Thyroid gland (tissue), 4 donors: ENCODE measurements around the gene TRANK1. TPM values are rescaled to one million over a fixed set of nuclear protein-coding genes. Genes with fewer than 3 reads are reported as not detected.

Experiments used
- DNase-seq, 2 donors: peaks; one replicate each; pipeline ENCODE4 v3.0.0-alpha.2; 2019
- H3K27ac ChIP-seq, 3 donors: fragments of 200-600 bp; sonication (generic); 1 replicate in 2 of 3; 2 replicates in 1 of 3; pipeline ENCODE4 v1.5.1; 2016 to 2019; ENCODE audit warnings: mild to moderate bottlenecking in 1 of 3, moderate library complexity in 1 of 3
- H3K27me3 ChIP-seq: fragments of 200-600 bp; sonication (generic); one replicate; pipeline ENCODE4 v1.5.1; 2019
- H3K36me3 ChIP-seq, 2 donors: fragments of 200-600 bp; sonication (generic); one replicate each; pipeline ENCODE4 v1.5.1; 2016 to 2019
- H3K4me1 ChIP-seq, 2 donors: fragments of 200-600 bp; sonication (generic); one replicate each; pipeline ENCODE4 v1.5.1; 2017 to 2019
- H3K4me3 ChIP-seq, 3 donors: fragments of 200-600 bp; sonication (generic); replicated peaks in 1 of 3; 1 replicate in 2 of 3; 2 replicates in 1 of 3; pipeline ENCODE4 v1.5.1; 2016; ENCODE audit warnings: mild to moderate bottlenecking in 1 of 3
- H3K9me3 ChIP-seq: fragments of 200-600 bp; sonication (generic); one replicate; pipeline ENCODE4 v1.5.1; 2017
- POLR2A ChIP-seq, 2 donors: fragments of 450-650 bp; IDR thresholded peaks; one replicate each; pipeline ENCODE4 v1.6.1; 2017; ENCODE audit warnings: antibody characterized with exemption in 2 of 2, mild to moderate bottlenecking in 2 of 2, moderate library complexity in 1 of 2
- WGBS, 2 donors: methylation state at CpG; one replicate each; pipeline ENCODE4 v1.1.5; 2017; 5-methylcytosine and 5-hydroxymethylcytosine counted together
- intact Hi-C: fragments of 100-400 bp; cut with DNase I; formaldehyde crosslinking; loops from one replicate; pipeline ENCODE4 v1.15.1; 2023
- total RNA-seq, 4 donors: library from RNA; depleted of rRNA; stranded (reverse); fragments of >200 nt; gene quantifications; one replicate each; pipeline ENCODE4 v1.2.3, GENCODE V29; 2016
- TF ChIP-seq, protein P1 (sequence below), 6 experiments: fragments of 200-600 bp in 3 of 6; fragments of 450-650 bp in 3 of 6; sonication (generic) in 3 of 6; IDR thresholded peaks; one replicate each; pipeline ENCODE4 v1.5.1; 2016 to 2019; ENCODE audit warnings: antibody characterized with exemption in 6 of 6, mild to moderate bottlenecking in 2 of 6, inconsistent platforms in 1 of 6, moderate library complexity in 1 of 6

Gene TRANK1
- total RNA-seq, 4 donors from 2014 or later: 11.7 to 26.3 (median 18.5) TPM

- no peaks in the 10 kb centered on the region for H3K9me3 ChIP-seq
- TF ChIP-seq, protein P1, sequence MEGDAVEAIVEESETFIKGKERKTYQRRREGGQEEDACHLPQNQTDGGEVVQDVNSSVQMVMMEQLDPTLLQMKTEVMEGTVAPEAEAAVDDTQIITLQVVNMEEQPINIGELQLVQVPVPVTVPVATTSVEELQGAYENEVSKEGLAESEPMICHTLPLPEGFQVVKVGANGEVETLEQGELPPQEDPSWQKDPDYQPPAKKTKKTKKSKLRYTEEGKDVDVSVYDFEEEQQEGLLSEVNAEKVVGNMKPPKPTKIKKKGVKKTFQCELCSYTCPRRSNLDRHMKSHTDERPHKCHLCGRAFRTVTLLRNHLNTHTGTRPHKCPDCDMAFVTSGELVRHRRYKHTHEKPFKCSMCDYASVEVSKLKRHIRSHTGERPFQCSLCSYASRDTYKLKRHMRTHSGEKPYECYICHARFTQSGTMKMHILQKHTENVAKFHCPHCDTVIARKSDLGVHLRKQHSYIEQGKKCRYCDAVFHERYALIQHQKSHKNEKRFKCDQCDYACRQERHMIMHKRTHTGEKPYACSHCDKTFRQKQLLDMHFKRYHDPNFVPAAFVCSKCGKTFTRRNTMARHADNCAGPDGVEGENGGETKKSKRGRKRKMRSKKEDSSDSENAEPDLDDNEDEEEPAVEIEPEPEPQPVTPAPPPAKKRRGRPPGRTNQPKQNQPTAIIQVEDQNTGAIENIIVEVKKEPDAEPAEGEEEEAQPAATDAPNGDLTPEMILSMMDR (IDR thresholded peaks at IDR 0.05): no peak
- no peak for TF ChIP-seq POLR2A (IDR thresholded peaks at IDR 0.05)
- no peaks in the 10 kb centered on the region for H3K27me3 ChIP-seq
- H3K36me3 ChIP-seq: no peaks in the 10 kb centered on the region
- no peak for DNase-seq
- no peak overlapping the region for H3K27ac ChIP-seq
- H3K4me1 ChIP-seq: peaks cover 15 to 28% of the 10 kb centered on the region in 2 donors
- WGBS, 2 donors: 76 to 77% methylated on average over 26 to 27 of the region's 28 CpGs
- intact Hi-C loops: no loop called here
- H3K4me3 ChIP-seq: peak overlapping the region in 1 of 3 donors; percentile 82
Observed at GRCh38 chr3:36945333-36945980, 603 bp upstream of the TRANK1 start.

DNA sequence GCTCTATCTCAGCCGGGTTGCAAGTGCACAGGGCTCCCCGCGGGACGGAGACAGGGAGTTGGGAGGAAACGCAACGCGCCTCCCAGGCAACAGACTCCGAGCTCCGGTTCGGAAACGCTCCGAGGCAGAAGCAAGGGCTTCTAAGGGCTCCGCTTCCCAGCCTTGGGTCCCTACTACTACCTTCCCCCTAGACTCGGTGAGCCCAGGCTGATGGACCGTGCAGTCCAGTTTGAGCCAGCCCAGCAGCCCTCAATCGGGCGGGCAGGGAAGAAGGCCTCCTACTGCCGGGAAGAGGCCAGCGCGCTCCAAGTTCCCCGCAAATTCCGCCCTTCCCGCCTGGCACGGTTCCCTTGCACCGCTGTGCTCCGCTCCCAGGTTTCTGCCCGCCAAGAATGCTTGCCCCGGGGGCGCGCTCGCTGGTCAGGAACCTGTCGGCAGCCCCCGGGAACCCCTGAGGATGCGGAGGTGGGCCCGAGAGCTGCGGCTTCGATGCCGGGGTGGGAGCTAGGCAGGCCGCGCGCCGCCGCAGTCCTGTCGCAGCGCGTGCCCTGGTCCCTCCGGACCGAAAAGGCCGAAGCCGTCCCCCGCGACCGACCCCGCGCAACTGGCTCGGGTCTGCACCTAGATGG lies 728 bp downstream of the TRANK1 start:
- H3K36me3 ChIP-seq: no peaks in the 10 kb centered on the region
- no peak for TF ChIP-seq POLR2A (IDR thresholded peaks at IDR 0.05)
- TF ChIP-seq, protein P1 (IDR thresholded peaks at IDR 0.05): peak in 1 of 6 experiments; percentile 10
- intact Hi-C loops: no loop called here
- no peaks in the 10 kb centered on the region for H3K27me3 ChIP-seq
- H3K9me3 ChIP-seq: no peaks in the 10 kb centered on the region
- peaks cover 15 to 28% of the 10 kb centered on the region in 2 donors for H3K4me1 ChIP-seq
- peak overlapping the region; percentile 32 to 86 (median 62) for H3K27ac ChIP-seq
- peak overlapping the region; percentile 64 to 94 (median 82) for H3K4me3 ChIP-seq
- peak; percentile 57 to 74 for DNase-seq
- WGBS, 2 donors: 1 to 3% methylated on average over 14 to 27 of the region's 56 CpGs

DNA sequence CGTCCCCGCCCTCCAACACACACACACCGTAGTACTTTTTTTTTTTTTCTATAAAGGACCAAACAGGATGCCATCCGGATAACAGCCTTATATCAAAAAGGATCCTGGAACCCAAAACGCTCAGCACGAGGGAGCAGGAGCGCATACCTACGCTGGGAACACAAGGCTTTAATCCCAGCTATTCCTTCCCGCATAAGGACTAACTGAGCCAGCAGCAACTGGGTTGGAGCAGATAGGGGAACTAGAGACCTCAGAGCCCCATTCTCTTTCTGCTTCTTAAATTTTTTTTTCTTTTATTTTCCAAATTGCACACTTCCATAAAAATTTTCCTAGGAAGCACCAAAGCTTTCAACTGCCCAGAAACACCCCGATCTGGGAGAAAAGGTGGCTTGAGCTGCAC lies 1.3 kb downstream of the TRANK1 start:
- intact Hi-C loops: no loop called here
- Histone ChIP-seq H3K27ac (peak overlapping the region in 1 of 3 donors; percentile 62), H3K4me1 (peaks cover 15 to 28% of the 10 kb centered on the region in 2 donors), H3K9me3 (no peaks in the 10 kb centered on the region), H3K27me3 (no peaks in the 10 kb centered on the region), H3K4me3 (peak overlapping the region; percentile 64 to 94 (median 82)), H3K36me3 (no peaks in the 10 kb centered on the region)
- 32 to 38% methylated on average over 10 of the region's 10 CpGs for WGBS, 2 donors
- DNase-seq: no peak
- no peak for TF ChIP-seq POLR2A (IDR thresholded peaks at IDR 0.05)
- TF ChIP-seq, protein P1 (IDR thresholded peaks at IDR 0.05): no peak

DNA sequence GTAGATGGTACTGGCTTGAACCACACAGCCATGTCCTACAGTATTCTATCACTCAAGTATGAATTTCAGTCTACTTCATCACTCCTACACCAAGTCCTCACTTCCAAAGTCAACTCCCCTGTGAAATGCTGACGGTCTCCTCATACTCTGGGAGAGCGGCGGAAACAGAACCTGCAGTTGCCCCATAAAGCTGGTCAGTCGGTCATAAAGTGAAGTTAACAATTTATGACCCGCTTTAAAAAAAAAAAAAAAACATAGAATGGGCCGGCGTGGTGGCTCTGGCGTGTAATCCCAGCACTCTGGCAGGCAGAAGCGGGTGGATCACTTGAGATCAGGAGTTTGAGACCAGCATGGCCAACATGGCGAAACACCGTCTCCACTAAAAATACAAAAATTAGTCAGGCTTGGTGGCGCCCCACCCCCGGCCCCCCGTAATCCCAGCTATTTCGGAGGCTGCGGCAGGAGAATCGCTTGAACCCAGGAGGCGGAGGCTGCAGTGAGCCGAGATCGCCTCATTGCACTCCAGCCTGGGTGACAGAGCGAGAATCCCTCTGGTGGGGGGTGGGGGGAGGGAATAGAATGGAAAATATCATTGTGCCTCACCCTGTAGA lies 2.1 kb downstream of the TRANK1 start:
- H3K27me3 ChIP-seq: no peaks in the 10 kb centered on the region
- DNase-seq: no peak
- H3K4me1 ChIP-seq: peaks cover 15 to 28% of the 10 kb centered on the region in 2 donors
- TF ChIP-seq, protein P1 (IDR thresholded peaks at IDR 0.05): no peak
- TF ChIP-seq POLR2A (IDR thresholded peaks at IDR 0.05): no peak
- H3K9me3 ChIP-seq: no peaks in the 10 kb centered on the region
- 95 to 96% methylated on average over 21 of the region's 21 CpGs for WGBS, 2 donors
- H3K36me3 ChIP-seq: no peaks in the 10 kb centered on the region
- H3K4me3 ChIP-seq: no peak overlapping the region
- intact Hi-C loops: no loop called here
- no peak overlapping the region for H3K27ac ChIP-seq

- no peak overlapping the region for H3K4me3 ChIP-seq
- no peaks in the 10 kb centered on the region for H3K27me3 ChIP-seq
- intact Hi-C loops: no loop called here
- DNase-seq: no peak
- peaks cover 15 to 28% of the 10 kb centered on the region in 2 donors for H3K4me1 ChIP-seq
- peak overlapping the region in 1 of 3 donors; percentile 25 for H3K27ac ChIP-seq
- no peak for TF ChIP-seq POLR2A (IDR thresholded peaks at IDR 0.05)
- TF ChIP-seq, protein P1 (IDR thresholded peaks at IDR 0.05): no peak
- 36 to 40% methylated on average over 3 of the region's 3 CpGs for WGBS, 2 donors
- H3K36me3 ChIP-seq: no peaks in the 10 kb centered on the region
- no peaks in the 10 kb centered on the region for H3K9me3 ChIP-seq
Observed at GRCh38 chr3:36941658-36942057, 3.2 kb downstream of the TRANK1 start.
